HG03571 (cell line): ENCODE results near the gene GCLM.
"Not testable (repeated sequence)": the region's sequence is repeated elsewhere in the genome, so short reads cannot be mapped to it uniquely, and the experiment has no call there.

ENCODE experiments used
- ATAC-seq: cut with Tn5 transposase; IDR thresholded peaks from one replicate; pipeline ENCODE4 v1.9.1; 2021; ENCODE audit not compliant: unreplicated experiment

Gene GCLM, protein sequence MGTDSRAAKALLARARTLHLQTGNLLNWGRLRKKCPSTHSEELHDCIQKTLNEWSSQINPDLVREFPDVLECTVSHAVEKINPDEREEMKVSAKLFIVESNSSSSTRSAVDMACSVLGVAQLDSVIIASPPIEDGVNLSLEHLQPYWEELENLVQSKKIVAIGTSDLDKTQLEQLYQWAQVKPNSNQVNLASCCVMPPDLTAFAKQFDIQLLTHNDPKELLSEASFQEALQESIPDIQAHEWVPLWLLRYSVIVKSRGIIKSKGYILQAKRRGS

DNA sequence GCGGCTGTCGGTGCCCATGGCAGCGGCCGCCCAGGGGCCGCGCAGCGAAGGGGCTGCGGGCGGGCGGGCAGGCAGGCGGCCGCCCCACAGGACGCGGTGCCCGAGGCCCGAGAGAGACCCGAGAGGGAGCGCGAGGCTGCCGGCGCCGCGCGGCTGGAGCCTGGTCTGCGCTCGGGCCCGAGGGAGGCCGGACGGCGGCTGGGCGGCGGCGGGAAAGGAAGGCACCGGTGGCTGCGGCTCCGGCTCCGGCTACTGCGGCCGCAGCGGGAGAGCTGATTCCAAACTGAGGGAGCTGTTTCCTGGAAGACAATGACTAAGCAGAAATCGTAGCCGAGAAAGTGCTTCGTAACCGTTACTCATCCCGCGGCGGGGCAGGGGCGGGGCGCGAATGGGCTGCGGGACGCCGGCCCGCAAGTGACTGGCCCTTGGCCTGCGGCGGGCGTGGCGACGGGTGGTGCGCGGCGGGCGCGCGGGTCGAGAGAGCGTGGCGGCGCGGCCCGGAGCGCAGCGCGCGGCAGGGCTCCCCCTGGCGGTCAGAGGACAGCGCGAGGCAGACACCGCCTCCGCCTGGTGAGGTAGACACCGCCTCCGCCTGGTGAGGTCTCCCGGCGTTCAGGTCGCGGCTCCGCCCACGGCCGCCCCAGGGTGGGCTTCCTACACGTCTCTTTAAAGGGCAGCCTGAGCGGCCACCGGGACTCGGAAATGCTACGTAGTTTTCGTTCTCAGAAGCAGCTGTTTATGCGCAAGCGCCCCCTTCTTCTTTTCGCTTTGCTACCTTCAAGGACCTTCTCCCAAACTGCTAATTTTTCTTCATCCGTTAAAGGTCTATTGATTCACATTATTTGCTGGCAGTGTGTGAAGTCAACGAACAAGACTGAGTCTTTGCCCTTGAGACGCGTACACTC lies at the start of gene GCLM:
Gene GCLM, minus strand, starts transcription at position 285 of the 905 bp plus-strand sequence. Its CDS starts 267 bp downstream, at position 18.
- ATAC-seq = peak; percentile 95

DNA sequence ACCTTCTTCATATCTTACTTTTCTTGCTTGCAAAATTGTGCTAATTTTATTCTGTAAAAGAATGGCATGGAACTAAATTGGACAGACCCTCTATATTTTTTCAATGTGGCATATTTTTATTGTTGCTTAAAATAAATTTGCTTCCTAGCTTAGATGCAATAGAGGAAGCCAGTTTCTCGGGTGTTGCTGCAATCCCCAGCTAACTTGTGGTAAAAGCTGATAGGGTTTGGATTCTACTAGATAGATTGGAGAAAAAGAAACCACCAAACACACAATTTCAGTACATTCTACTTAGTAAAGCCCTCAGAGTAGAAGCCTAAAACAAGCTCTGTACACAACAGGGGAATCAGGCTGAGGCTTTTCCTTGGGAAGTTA lies 49.5 kb upstream of the GCLM start:
- no peak for ATAC-seq

DNA sequence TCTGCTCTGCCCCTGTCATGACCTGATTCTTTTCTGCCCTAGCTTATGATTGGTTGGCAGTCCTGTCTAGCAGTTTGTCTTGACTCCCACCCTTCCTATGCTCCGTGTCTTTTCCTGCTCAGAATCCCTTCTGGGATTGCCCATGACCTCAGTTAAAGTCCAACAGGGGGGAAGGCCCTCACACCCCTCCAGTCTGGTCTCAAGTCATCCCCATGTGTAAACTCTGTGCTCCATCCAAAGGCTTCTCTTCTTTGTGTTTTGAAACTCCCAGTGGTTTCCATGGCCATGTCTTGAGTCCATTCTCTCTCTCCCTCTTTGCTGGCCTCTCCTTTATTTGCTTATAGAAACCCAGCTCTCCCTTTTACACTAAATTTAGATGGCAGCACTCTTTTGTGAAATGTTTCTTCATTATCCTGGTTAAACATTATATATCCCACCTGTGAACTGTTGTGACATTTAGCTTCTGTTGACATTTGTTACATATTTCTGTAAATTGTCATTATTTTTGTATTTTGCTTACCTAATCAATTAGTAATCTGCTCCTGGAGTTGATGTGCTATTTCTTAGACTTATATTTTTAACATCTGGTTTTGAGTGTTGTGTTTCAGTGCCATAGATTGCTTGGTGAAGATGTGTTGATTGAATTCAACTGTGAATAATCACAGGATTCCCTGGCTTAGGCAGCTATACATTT lies 48.9 kb upstream of the GCLM start:
- no peak for ATAC-seq

DNA sequence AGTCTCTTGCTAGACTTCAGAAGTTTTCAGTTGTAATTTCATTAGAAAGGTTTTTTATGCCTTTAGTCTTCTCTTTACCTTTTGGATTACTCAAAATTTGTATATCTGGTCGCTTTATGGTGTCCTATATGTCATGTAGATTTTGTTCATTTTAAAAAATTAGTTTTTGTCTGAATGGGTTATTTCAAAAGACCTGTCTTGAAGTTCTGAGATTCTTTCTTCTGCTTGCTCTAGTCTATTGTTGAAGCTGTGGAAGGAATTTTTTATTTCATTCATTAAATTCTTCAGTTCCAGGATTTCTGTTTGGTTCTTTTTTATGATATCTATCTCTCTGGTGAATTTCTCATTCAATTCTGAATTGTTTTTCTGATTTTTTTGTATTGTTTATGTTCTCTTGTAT lies 46.5 kb upstream of the GCLM start:
- ATAC-seq = no peak

DNA sequence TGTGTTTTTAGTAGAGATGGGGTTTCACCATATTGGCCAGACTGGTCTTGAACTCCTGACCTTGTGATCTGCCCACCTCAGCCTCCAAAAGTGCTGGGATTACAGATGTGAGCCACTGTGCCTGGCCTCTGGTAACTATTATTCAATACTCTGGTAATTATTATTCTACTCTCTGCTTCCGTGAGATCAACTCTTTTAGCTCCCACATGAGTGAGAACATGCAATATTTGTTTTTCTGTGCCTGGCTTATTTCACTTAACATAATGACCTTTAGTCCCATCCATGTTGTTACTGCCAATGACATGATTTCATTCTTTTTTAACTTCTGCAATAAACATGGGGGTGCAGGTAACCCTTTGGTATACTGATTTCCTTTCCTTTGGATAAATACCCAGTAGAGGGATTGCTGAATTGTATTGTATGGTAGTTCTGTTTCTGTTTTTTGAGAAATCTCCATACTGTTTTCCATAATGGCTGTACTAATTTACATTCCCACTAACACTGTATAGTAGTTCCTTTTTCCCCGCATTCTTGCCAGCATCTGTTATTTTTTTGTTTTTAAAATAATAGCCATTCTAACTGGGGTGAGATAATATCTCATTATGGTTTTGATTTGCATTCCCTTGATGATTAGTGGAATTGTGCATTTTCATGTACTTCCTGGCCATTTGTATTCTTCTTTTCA lies 37.9 kb upstream of the GCLM start:
- not testable (repeated sequence) for ATAC-seq

DNA sequence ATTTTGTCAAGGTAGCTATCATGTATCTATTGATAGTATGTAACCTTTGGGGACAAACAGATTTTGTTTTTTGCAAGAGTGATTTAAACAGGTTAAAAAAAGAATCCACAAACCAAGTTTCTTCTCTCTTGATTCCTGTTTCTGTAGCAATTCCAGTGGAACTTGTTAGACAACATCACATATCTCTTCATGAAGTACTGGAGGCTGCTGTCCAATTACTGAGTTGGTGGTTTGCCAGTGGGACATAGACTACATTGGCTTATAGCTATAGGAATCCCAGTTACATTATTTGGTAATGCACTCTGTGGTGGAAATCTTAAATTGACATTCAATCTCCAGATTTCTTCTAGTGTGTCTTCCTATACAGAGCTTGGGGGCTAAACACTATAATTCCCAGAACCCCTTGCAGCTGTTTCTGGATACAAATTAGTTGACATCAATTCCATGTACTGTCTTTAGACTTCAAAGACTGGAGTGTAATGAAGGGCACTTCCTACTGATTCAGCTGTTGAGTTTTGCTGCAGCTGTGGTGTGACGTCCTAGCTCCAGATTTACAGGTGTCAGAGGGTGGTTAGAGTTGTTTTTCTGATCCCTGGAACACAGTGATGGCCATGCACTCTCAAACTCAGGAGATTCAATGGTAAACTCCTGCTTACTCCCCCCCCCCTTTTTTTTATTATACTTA lies 29.4 kb upstream of the GCLM start:
- no peak for ATAC-seq

DNA sequence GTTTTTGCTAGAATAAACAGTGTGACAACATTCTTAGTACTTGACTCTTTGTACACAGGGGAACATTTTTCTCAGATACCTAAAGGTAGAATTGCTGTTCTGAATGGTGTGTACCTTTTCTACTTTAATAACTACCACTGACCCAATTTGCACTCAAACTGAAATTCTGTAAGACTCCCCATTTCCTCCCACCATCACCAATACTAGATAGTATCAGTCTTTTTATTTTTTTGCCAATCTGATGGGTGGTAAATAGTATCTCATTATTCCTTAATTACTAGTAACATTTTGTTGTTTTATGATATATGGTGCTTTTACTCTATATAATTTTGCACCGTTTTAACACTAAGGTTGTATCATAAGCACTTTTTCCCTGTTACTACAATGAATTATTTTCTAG lies 28.8 kb upstream of the GCLM start:
- ATAC-seq = no peak

DNA sequence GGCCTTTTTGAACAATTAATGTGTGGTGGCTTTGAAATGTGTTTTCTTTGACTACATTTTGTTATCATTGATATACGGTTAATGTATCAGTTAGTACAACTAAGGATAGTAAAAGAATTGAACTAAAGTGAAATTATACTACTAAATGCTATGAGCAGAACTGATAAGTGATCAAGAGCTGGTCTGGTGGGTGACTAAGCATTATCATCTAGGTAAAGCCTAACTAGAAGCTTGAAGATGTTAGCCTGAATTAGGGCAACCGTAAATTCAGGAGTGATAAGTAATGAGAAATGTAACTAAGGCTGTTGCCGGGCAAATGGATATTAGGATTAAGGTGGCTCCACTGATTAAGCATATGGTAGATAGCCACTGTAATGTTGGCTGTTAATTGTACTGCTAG lies 16.0 kb upstream of the GCLM start:
- ATAC-seq = no peak

DNA sequence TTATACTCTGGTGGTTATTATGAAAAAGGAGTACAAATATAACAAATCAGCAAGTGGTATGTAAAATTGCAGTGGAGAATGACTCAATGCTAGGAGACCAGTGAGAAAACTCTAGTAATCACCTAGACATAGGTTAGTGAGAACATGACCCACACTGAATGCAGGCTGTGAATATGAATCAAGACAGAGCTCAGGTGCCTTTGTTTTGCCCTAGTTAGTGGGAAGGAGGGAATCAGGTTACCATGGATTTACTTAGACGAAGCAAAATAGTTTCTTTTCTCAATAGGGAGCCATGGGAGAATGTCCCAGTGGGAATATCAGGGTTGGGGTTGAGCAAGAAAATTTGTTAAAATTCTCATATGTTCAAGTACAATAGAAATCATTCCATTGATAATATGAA lies 10.6 kb upstream of the GCLM start:
- no peak for ATAC-seq

DNA sequence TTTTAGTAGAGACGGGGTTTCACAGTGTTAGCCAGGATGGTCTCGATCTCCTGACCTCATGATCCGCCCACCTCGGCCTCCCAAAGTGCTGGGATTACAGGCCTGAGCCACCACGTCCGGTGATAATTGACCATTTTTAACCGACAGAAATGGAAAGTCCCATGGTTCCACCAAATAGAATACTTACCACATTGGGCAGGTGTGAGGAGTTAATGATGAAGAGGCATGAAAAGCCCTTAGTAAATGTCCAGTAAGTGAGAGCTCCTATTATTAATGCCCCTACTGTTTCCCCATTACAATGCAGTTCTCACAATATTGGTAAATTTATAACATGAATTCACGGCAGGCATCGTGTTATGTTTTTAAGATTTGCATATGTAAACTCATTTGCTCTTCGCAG lies 8.1 kb upstream of the GCLM start:
- ATAC-seq = no peak

DNA sequence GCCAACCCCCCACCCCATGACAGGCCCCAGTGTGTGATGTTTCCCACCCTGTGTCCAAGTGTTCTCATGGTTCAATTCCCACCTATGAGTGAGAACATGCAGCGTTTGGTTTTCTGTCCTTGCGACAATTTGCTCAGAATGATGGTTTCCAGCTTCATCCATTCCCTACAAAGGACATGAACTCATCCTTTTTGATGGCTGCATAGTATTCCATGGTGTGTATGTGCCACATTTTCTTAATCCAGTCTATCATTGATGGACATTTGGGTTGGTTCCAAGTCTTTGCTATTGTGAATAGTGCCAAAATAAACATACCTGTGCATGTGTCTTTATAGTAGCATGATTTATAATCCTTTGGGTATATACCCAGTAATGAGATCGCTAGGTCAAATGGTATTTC lies 1.6 kb upstream of the GCLM start:
- not testable (repeated sequence) for ATAC-seq

DNA sequence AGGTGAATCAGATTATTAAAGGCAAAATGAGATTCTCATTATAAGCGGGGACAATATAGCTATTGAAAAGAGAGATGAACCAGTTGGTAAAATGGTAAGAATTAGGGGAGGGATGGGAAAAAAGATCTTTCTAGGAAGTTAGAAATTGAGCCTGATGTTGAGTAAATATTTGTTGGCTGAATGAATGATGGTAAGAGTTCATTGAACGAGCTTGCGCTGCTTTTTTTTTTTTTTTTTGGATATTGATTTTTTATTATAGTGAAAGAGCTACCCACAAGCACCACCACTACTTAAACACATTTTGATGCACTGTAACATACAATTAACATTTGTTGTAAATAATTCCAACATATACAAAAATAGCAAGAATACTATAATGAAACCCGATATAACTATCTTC lies 1.1 kb upstream of the GCLM start:
- ATAC-seq = no peak

DNA sequence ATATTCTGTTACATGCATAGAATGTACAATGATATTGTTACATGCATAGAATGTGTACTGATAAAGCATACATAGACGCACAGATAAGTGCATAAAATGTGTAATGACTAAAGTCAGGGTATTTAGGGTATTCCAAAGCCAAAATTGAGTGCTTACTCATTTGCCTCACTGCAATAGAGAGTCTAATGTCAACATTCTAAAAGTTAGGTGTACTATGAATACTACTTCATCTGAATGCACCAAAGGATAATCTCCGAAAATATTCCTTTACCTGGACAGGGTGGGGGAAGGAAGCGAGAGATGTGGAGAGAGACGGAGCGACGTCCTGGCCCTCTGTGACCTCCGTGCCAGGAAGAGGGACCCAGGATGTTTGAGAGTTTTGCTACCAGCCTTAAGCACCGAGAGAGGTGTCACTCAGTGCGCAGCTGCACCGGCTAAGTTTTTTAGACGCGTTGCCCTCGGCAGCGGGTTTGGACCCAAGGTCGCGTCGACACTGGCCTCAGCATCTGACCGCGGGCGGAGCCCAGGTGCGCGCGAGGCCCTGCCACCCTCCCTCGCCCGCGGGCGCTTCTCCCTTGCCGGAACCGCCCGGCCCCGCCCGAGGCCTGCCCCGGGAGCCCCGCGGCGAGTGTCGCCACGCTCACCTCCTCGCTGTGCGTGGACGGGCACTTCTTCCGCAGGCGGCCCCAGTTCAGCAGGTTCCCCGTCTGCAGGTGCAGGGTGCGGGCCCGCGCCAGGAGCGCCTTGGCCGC lies 660 bp downstream of the GCLM start:
- peak; percentile 35 for ATAC-seq

DNA sequence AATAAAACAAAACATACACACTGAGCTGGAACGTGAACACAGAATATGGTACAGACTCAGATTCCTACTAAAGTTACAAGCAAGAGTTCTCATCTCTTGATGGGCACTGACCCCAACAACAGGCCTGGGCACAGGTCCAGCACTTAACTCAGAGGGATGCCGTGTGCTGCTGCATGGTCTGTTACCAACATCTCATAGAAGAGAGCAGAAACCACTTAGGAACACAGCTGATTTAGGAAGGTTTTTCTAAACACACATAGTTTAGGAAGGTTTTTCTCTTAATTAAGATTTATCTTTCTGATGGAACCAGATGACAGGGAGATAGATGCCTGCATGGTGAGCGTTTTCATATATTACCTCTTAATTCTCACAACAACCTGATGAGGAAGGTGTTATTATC lies 1.5 kb downstream of the GCLM start:
- no peak for ATAC-seq

DNA sequence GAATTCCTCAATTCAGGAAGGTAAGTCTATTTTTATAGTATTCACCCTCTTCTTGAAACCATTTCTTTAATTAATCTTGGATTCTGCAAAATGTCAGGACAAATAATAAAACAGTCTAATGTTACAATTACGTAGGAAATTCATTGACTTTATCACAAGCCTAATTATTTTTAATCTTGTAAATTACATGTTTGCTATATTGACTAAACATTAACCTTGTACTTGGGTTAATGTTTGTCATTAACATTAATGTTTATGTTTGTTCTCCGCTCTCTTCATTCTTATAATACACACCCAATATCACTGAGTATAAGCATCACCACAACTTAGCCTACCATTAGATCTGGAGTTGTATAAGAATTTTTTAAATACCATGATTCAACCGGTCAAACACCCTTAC lies 2.8 kb downstream of the GCLM start:
- no peak for ATAC-seq

DNA sequence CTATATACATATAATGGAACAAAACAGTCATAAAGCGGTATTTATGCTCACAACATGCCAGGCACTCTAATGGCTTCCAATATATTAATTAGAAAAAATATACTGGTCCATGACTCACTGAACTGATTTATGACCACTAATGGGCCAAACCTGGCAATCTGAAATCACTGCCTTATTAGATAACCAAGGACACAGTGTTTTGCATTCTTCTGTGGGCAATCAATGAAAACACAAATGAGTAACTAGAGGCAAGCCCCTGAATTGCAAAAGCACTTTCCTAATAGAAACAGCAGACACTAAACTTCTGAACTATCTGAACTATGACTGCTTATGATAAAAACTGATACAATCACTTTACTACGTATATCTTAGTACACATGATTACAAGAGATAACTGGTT lies 3.5 kb downstream of the GCLM start:
- ATAC-seq = no peak

DNA sequence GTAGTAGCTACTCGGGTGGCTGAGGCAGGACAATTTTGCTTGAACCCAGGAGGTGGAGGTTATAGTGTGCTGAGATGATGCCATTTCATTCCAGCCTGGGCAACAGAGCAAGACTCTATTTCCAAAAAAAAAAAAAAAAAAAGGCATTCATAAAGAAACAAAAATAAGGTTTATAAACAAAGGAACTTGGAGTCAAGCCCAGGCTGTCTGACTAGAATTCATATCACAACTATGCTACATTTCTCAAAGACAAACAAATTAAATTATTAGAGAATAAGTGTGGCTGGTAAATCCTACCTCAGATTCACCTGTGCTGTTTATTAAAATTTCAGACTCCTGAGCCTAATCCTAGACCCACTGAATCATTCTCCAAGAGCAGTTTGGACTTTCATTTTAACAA lies 4.2 kb downstream of the GCLM start:
- no peak for ATAC-seq

DNA sequence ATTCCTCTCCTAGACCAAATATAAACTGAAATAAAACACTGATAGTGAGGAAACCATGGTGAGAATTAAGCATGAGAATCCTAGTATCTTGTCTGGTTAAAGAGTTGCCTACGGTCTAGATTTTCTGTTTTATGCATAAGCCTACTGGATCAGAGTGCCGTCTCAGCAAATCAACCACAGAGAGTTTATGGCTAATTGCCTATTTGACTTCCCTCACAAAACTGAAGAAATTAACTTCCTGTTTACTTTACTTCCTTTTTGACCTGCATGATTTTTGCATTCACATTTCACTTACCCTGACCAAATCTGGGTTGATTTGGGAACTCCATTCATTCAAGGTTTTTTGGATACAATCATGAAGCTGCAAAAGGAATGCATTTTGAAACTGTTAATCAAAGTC lies 5.0 kb downstream of the GCLM start:
- no peak for ATAC-seq

DNA sequence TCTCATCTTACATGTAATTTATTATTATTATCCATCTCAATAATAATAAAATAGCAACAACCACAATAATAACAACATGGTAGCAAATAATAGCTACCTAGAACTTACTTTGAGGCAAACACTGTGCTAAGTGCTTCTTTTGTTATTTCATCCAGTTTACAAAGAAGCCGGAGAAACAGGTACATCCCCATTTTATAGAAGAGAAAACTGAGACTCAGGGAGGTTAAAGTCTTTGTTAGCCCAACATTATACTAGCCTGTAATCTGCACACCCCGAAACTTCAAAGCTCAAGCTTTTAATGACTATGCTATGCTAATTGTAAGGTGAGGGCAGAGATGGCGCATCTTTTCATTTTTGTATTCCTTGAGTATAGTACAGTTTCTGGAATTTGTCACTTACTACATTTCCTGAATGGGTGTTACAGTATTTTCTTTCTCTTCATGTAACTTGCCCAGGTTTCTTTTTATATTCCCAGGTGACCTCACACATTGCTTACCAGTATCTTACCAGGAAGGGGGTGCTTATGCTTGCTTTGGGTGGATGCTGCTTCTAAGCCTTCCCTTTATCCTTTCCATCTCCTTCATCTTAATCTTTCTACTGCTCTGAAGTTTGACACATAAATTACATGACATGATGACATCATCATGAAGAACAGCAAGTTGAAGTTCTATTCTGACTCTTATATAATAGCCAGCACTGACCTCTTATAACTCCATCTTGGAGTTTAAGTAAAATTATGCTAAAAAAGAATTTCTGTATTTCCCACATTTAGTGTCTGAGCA lies 8.3 kb downstream of the GCLM start:
- ATAC-seq = no peak
